ENCODE measurements around the gene ZNHIT3. TPM values are rescaled to one million over a fixed set of nuclear protein-coding genes. Genes with fewer than 3 reads are reported as not detected.
"Not testable (repeated sequence)": the region's sequence is repeated elsewhere in the genome, so short reads cannot be mapped to it uniquely, and the experiment has no call there.

The ZNHIT3 gene
- total RNA-seq, 4 donors from 2014 or later: 21.6 to 46.4 (median 29.1) TPM

DNA sequence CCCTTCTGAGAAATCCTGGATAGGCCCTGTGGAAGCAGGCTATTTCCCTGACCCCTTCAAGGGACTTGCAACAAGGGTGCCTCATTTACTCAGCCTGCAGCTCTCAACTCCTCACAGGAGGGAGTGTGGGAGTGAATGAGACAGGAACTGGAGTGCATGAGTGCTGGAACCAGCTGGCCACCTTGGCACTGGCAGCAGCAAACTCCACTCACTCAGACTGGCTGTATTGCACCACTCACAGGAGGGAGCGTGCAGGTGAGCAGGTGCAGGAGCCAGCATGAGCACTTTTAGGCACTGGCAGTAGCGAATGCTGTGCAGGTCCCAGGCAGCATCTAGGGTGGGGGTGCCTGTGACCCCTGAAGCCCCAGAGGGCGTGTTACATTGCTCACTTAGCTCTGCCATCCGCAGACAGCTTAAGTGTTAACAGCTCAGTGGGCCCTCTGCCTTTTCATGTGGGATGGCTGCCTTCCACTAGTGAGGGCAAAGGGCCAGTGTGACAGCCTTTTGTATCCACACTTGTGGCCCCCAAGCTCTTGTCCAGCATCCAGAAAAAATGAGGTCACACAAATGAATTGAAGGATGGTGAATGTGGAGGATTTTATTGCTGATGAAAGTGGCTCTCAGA lies 11.0 kb upstream of the ZNHIT3 start:
- DNase-seq: peak; percentile 25 to 33
- Histone ChIP-seq H3K9me3 (no peaks in the 10 kb centered on the region), H3K27ac (no peak overlapping the region), H3K36me3 (no peaks in the 10 kb centered on the region), H3K27me3 (no peaks in the 10 kb centered on the region), H3K4me1 (no peaks in the 10 kb centered on the region), H3K4me3 (replicated peaks in 1 of 3) (no peak overlapping the region)
- TF ChIP-seq, protein P1, sequence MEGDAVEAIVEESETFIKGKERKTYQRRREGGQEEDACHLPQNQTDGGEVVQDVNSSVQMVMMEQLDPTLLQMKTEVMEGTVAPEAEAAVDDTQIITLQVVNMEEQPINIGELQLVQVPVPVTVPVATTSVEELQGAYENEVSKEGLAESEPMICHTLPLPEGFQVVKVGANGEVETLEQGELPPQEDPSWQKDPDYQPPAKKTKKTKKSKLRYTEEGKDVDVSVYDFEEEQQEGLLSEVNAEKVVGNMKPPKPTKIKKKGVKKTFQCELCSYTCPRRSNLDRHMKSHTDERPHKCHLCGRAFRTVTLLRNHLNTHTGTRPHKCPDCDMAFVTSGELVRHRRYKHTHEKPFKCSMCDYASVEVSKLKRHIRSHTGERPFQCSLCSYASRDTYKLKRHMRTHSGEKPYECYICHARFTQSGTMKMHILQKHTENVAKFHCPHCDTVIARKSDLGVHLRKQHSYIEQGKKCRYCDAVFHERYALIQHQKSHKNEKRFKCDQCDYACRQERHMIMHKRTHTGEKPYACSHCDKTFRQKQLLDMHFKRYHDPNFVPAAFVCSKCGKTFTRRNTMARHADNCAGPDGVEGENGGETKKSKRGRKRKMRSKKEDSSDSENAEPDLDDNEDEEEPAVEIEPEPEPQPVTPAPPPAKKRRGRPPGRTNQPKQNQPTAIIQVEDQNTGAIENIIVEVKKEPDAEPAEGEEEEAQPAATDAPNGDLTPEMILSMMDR (IDR thresholded peaks at IDR 0.05): no peak
- TF ChIP-seq POLR2A (IDR thresholded peaks at IDR 0.05): no peak
- 63 to 67% methylated on average over 1 to 4 of the region's 4 CpGs for WGBS, 2 donors
- intact Hi-C loops (cut with DNase I): no loop called here

DNA sequence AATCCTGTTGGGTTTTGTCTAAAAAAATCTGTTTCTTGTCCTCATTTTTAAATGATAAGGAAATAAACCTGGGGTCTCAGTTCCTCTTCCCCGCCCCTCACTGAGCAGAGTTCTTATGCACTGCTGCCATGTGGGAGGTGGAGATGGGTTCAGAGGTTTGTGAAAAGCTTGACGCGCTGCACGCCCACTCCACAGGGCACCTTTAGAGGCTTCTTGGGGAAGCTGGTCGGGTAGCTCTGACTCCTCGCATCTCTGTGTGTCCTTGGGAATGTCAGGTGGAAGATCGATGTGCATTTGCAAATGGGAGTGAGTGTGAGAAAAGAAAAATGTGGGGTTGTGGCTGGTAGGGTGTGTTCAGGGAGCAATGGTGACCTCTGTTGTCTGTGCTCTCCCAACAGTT lies 4.7 kb upstream of the ZNHIT3 start:
- WGBS, 2 donors: 79 to 82% methylated on average over 7 of the region's 7 CpGs
- H3K27ac ChIP-seq: no peak overlapping the region
- intact Hi-C loops (cut with DNase I): no loop called here
- no peaks in the 10 kb centered on the region for H3K27me3 ChIP-seq
- H3K4me3 ChIP-seq (replicated peaks in 1 of 3): no peak overlapping the region
- peaks cover 16 to 18% of the 10 kb centered on the region in 2 donors for H3K4me1 ChIP-seq
- DNase-seq: no peak
- H3K36me3 ChIP-seq: no peaks in the 10 kb centered on the region
- H3K9me3 ChIP-seq: no peaks in the 10 kb centered on the region
- TF ChIP-seq, protein P1 (IDR thresholded peaks at IDR 0.05): no peak
- no peak for TF ChIP-seq POLR2A (IDR thresholded peaks at IDR 0.05)

DNA sequence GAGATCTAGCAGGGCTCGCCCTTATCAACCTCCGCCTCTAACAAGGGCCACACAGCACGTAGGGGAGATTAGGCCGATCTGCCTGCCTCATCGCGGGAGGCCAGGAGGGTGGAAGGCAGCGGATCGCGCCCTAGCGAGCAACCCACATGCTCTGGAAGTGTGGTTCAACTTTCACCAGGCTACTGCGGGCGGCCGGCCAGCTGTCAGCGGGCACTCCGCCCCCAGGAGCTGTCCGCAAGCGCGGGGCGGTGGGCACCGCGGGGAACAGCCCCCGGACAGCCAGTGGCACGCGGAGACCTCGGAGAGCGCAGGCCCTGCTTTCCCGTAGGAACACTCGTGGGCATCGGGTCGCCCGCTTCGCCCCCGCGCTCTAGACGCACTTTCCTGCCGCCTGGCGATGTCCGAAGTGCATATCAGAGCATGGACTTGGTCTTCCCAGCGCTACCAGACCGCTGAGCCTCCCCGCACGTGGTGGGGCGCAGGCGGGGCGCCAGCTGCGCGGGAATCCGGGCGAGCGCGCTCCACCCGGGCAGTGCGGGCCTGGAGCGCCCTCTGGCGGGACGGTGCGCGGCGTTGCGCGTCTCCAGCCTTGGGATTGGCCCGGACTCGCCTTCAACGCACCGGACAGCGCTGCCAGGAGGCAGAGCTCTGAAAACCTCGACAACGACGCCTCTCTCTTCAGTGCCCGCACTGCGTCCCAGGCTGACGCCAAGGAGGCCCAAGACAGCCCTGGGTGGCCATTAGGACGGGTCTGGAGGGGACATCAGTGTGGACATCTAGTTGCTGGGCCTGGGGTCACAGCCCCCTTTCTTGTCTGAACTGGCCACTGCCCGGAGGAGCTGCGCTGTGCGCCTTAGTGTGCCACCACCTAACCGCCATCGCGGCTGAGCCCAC lies 3.6 kb upstream of the ZNHIT3 start:
- WGBS, 2 donors: 1 to 16% methylated on average over 25 to 30 of the region's 79 CpGs
- DNase-seq: peak; percentile 84 to 88
- Histone ChIP-seq H3K4me3 (replicated peaks in 1 of 3) (peak overlapping the region in 1 of 3 donors; percentile 31), H3K9me3 (no peaks in the 10 kb centered on the region), H3K27ac (no peak overlapping the region), H3K4me1 (peaks cover 24 to 25% of the 10 kb centered on the region in 2 donors), H3K27me3 (no peaks in the 10 kb centered on the region), H3K36me3 (no peaks in the 10 kb centered on the region)
- intact Hi-C loops (cut with DNase I): no loop called here
- no peak for TF ChIP-seq POLR2A (IDR thresholded peaks at IDR 0.05)
- TF ChIP-seq, protein P1 (IDR thresholded peaks at IDR 0.05): peak; percentile 65 to 97 (median 92)

DNA sequence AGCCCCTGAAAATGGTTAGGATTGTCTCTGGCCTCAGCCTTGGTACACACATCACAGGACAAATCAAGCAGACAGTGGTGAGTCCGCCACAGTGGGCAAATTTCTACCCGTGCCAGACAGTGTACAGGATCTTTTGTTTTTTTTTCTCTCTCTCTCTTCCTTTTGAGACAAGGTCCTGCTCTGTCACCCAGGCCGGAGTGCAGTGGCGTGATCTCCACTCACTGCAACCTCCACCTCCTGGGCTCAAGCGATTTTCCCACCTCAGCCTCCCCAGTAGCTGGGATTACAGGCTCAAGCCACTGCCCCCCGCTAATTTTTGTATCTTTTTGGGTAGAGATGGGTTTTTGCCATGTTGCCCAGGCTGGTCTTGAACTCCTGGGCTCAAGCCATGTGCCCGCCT lies 2.5 kb upstream of the ZNHIT3 start:
- intact Hi-C loops (cut with DNase I); H3K36me3 ChIP-seq; H3K9me3 ChIP-seq; H3K27me3 ChIP-seq; H3K4me3 ChIP-seq (replicated peaks in 1 of 3); H3K27ac ChIP-seq; DNase-seq: not testable (repeated sequence)
- WGBS, 2 donors: 81 to 83% methylated on average over 7 of the region's 7 CpGs
- peaks cover 25 to 30% of the 10 kb centered on the region in 2 donors for H3K4me1 ChIP-seq

DNA sequence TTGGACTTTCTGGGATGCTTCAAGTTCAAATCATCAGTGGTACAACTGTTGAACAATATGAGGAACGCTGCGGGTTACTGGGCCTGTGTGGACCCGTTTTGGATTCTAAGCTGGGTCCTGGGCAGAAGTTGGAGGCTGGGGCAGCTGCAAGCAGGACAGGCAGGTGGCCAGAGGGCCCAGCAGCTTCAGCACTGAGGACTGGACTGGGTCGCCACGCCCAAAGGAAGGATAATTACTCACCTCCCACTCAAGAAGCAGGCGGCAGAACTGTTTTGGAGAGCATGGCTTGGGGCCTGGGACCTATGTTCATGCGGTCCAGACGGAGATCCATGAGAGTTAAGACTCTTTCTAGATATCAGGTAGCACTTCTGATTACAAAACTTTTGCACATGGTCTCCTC lies 1.5 kb upstream of the ZNHIT3 start:
- H3K27me3 ChIP-seq: no peaks in the 10 kb centered on the region
- H3K9me3 ChIP-seq: no peaks in the 10 kb centered on the region
- H3K27ac ChIP-seq: no peak overlapping the region
- DNase-seq: no peak
- intact Hi-C loops (cut with DNase I): no loop called here
- no peak for TF ChIP-seq POLR2A (IDR thresholded peaks at IDR 0.05)
- TF ChIP-seq, protein P1 (IDR thresholded peaks at IDR 0.05): no peak
- H3K4me1 ChIP-seq: peaks cover 25 to 30% of the 10 kb centered on the region in 2 donors
- 87 to 92% methylated on average over 8 of the region's 8 CpGs for WGBS, 2 donors
- H3K36me3 ChIP-seq: no peaks in the 10 kb centered on the region
- no peak overlapping the region for H3K4me3 ChIP-seq (replicated peaks in 1 of 3)

Data from thyroid gland (tissue), 4 donors.